Measurements from ENCODE around the gene ELL2.

The ELL2 gene

DNA sequence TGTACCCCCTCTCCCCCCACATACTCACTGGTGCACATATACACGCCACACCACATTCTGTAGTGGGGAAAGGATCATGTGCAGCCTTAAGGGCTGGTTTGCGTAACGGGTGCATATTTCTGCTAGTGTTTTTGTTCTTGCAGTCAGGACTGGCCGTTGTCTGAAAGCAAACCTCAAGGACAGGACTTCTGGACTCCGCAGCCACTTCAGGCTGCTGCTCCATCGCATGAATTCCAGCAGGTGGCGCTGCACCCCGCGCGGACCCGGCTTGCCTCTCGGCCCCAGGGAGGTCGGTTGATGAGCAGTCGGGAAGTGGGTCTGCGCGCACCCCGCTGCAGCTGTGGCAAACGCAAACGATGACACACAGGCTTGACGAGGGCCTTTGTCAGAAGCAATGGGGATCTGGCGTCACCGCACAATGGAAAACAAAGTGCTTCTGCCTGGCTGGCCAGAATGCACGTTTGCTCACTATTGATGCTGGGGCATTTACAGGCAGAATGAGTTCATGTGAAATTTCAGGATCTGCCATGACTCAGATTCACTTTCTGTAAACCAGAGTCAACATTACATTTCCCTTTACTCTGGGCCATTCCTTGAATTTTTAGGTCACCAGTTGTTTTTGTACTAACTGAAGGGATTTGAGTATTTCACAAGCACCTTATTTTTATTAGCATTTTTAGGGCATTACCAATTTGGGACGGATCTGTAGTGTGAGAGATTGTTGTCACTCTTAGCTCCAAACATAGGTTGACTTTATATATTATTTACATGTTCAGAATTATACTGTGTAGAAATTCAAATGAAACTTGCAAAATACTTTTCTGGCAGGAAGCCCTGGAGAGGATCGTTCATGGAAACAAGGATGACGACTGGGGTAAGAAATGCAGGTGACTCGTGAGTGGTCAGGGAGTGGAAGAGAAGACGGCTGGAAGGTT, 102.7 kb downstream of the ELL2 start:
- 0 out of 2 replicates have a peak, but pooled peaks have one; percentile 27 for TF ChIP-seq ZC3H10 (CRISPR knock-in tag; IDR thresholded peaks at IDR 0.05)
- TF ChIP-seq, protein P1, sequence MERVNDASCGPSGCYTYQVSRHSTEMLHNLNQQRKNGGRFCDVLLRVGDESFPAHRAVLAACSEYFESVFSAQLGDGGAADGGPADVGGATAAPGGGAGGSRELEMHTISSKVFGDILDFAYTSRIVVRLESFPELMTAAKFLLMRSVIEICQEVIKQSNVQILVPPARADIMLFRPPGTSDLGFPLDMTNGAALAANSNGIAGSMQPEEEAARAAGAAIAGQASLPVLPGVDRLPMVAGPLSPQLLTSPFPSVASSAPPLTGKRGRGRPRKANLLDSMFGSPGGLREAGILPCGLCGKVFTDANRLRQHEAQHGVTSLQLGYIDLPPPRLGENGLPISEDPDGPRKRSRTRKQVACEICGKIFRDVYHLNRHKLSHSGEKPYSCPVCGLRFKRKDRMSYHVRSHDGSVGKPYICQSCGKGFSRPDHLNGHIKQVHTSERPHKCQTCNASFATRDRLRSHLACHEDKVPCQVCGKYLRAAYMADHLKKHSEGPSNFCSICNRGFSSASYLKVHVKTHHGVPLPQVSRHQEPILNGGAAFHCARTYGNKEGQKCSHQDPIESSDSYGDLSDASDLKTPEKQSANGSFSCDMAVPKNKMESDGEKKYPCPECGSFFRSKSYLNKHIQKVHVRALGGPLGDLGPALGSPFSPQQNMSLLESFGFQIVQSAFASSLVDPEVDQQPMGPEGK (CRISPR knock-in tag; IDR thresholded peaks at IDR 0.05; ENCODE audit: borderline replicate concordance) = no peak
- TF ChIP-seq, protein P2, sequence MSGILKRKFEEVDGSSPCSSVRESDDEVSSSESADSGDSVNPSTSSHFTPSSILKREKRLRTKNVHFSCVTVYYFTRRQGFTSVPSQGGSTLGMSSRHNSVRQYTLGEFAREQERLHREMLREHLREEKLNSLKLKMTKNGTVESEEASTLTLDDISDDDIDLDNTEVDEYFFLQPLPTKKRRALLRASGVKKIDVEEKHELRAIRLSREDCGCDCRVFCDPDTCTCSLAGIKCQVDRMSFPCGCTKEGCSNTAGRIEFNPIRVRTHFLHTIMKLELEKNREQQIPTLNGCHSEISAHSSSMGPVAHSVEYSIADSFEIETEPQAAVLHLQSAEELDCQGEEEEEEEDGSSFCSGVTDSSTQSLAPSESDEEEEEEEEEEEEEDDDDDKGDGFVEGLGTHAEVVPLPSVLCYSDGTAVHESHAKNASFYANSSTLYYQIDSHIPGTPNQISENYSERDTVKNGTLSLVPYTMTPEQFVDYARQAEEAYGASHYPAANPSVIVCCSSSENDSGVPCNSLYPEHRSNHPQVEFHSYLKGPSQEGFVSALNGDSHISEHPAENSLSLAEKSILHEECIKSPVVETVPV (CRISPR knock-in tag; IDR thresholded peaks at IDR 0.05) = no peak
- TF ChIP-seq TOX (CRISPR knock-in tag; IDR thresholded peaks at IDR 0.05; ENCODE audit: borderline replicate concordance) = peak; percentile 28; the same call in 1 of the 2 replicates
- TF ChIP-seq, protein P3, sequence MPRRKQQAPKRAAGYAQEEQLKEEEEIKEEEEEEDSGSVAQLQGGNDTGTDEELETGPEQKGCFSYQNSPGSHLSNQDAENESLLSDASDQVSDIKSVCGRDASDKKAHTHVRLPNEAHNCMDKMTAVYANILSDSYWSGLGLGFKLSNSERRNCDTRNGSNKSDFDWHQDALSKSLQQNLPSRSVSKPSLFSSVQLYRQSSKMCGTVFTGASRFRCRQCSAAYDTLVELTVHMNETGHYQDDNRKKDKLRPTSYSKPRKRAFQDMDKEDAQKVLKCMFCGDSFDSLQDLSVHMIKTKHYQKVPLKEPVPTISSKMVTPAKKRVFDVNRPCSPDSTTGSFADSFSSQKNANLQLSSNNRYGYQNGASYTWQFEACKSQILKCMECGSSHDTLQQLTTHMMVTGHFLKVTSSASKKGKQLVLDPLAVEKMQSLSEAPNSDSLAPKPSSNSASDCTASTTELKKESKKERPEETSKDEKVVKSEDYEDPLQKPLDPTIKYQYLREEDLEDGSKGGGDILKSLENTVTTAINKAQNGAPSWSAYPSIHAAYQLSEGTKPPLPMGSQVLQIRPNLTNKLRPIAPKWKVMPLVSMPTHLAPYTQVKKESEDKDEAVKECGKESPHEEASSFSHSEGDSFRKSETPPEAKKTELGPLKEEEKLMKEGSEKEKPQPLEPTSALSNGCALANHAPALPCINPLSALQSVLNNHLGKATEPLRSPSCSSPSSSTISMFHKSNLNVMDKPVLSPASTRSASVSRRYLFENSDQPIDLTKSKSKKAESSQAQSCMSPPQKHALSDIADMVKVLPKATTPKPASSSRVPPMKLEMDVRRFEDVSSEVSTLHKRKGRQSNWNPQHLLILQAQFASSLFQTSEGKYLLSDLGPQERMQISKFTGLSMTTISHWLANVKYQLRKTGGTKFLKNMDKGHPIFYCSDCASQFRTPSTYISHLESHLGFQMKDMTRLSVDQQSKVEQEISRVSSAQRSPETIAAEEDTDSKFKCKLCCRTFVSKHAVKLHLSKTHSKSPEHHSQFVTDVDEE (CRISPR knock-in tag; IDR thresholded peaks at IDR 0.05) = peak; percentile 16; the same call in 1 of the 2 replicates
- ATAC-seq = peak; percentile 92

DNA sequence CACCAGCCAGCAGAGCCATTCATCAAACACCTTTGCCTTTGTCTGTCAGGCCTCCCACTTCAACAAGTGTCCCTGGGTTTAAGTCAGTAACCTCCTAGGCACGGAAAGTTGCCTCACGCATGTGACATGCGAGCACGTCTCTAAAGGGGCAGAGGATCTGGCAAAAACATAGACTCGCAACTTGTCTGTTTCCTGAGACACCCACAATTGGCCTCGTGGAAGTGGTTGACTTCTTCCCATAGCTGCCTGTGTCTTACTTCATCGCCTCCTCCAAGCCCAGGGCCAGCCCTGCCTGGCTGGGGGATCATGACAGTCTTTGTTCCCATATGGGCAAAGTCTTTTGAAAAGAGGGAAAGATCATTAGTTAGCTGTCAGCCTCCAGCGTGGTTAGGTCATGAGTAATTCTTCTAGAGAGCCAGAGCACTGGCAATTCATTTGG, 103.6 kb downstream of the ELL2 start:
- TF ChIP-seq, protein P2 (CRISPR knock-in tag; IDR thresholded peaks at IDR 0.05) = no peak
- TF ChIP-seq ZNF8 (CRISPR knock-in tag; IDR thresholded peaks at IDR 0.05) (no peak), PPARA (CRISPR knock-in tag; IDR thresholded peaks at IDR 0.05; ENCODE audit: borderline replicate concordance) (no peak), BACH2 (CRISPR knock-in tag; IDR thresholded peaks at IDR 0.05; ENCODE audit: borderline replicate concordance) (no peak), TOX (CRISPR knock-in tag; IDR thresholded peaks at IDR 0.05; ENCODE audit: borderline replicate concordance) (no peak), SNAI2 (CRISPR knock-in tag; IDR thresholded peaks at IDR 0.05) (no peak), ZFP30 (CRISPR knock-in tag; IDR thresholded peaks at IDR 0.05) (no peak), ZC3H10 (CRISPR knock-in tag; IDR thresholded peaks at IDR 0.05) (no peak)
- TF ChIP-seq, protein P3 (CRISPR knock-in tag; IDR thresholded peaks at IDR 0.05) = no peak
- peak; percentile 48 for ATAC-seq

DNA sequence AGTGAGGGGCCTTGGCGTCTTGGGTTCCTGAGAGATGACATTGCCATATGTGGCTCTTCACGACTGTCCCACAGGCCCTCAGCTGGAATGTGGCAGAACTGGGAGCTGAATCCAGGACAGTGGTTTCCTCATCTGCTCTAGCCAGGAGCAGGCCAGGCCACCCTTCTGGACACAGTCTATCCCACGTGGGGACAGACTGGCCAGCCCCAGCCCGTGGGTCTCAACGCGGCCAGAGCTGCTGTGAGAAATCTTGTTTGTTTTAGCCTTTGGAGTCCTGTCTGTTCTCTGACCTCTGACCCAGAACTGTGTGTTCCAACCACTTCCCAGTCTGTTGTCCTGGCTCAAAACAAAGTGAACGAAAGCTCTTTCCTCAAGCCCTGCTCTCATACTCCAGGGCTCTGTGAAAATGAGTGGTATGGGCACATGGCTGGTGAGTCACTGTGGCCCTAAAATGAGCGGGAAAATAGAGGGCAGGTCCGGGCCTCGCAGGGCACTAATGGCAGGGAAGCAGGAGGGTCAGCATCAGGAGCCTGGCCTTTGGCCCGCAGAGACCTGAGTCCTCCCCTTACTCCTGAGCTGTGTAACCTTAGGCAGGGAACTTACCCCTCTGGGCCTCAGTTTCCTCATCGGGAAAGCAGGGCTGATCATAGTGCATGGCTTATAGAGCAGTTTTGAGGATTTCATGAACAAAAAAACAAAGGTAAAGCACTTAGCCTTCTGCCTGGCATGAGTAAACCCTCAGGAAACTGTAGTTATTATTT, 104.3 kb downstream of the ELL2 start:
- TF ChIP-seq PPARA (CRISPR knock-in tag; IDR thresholded peaks at IDR 0.05; ENCODE audit: borderline replicate concordance) (no peak), GLIS3 (CRISPR knock-in tag; IDR thresholded peaks at IDR 0.05) (no peak), SNAI2 (CRISPR knock-in tag; IDR thresholded peaks at IDR 0.05) (no peak), ISL1 (CRISPR knock-in tag; IDR thresholded peaks at IDR 0.05) (no peak), ZNF70 (CRISPR knock-in tag; IDR thresholded peaks at IDR 0.05) (no peak)
- TF ChIP-seq, protein P4, sequence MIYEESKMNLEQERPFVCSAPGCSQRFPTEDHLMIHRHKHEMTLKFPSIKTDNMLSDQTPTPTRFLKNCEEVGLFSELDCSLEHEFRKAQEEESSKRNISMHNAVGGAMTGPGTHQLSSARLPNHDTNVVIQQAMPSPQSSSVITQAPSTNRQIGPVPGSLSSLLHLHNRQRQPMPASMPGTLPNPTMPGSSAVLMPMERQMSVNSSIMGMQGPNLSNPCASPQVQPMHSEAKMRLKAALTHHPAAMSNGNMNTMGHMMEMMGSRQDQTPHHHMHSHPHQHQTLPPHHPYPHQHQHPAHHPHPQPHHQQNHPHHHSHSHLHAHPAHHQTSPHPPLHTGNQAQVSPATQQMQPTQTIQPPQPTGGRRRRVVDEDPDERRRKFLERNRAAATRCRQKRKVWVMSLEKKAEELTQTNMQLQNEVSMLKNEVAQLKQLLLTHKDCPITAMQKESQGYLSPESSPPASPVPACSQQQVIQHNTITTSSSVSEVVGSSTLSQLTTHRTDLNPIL (CRISPR knock-in tag; IDR thresholded peaks at IDR 0.05; ENCODE audit: low read depth) = no peak
- TF ChIP-seq, protein P2 (CRISPR knock-in tag; IDR thresholded peaks at IDR 0.05) = no peak
- ATAC-seq = no peak
